SU-DHL-6 (cell line): ENCODE measurements around the gene IL37.

Experiments used
- EZH2phosphoT487 ChIP-seq: fragments of 200-600 bp; sonication (generic), shearing (Covaris generic); conservative IDR thresholded peaks from 2 replicates; pipeline ENCODE4 v1.6.1; 2018; ENCODE audit warnings: mild to moderate bottlenecking, antibody characterized with exemption, low read length, moderate library complexity, mixed read lengths
- TF ChIP-seq, protein P1 (sequence below): fragments of 200-600 bp; sonication (generic); IDR thresholded peaks from one replicate; pipeline ENCODE4 v1.5.1; 2017; ENCODE audit warnings: antibody characterized with exemption, mild to moderate bottlenecking, low read length, moderate library complexity; ENCODE audit not compliant: insufficient read depth, poor library complexity, severe bottlenecking

DNA sequence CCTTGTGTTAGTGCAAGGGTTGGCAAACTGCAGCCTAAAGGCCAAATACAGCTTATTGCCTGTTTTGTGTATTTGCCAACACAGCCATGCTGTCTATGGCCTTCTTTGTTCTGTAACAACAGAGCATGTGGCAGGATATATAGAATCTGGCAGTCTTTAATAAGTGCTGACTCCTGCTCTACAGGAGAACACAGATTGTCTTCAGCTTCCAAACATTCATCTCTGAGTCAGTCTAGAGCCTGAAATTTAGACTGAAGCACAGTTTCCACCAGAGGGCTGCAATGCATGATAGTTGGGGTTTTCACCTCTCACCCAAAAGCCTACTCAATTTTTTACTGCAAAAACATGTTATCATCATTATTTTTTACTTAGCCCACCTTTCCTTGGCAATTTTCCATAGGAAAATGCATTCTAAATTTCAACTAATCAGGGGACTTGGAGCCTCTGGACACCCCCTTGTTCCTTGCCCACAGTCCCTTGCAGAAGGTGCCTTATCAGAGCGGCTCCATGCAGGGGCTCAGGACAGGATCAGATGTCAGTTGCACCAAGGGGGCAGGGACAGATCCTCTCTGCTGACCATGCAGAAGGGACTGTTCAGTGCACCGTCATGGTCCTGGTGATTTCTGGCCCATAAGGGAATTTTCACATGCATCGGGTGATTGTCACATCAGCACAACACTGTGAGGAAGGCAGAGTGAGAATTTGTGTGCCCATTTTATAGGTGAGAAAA is 12.4 kb downstream of the IL37 start:
- TF ChIP-seq, protein P1, sequence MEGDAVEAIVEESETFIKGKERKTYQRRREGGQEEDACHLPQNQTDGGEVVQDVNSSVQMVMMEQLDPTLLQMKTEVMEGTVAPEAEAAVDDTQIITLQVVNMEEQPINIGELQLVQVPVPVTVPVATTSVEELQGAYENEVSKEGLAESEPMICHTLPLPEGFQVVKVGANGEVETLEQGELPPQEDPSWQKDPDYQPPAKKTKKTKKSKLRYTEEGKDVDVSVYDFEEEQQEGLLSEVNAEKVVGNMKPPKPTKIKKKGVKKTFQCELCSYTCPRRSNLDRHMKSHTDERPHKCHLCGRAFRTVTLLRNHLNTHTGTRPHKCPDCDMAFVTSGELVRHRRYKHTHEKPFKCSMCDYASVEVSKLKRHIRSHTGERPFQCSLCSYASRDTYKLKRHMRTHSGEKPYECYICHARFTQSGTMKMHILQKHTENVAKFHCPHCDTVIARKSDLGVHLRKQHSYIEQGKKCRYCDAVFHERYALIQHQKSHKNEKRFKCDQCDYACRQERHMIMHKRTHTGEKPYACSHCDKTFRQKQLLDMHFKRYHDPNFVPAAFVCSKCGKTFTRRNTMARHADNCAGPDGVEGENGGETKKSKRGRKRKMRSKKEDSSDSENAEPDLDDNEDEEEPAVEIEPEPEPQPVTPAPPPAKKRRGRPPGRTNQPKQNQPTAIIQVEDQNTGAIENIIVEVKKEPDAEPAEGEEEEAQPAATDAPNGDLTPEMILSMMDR = no peak
- no peak for TF ChIP-seq EZH2phosphoT487
